Omental fat pad (tissue), 4 donors: Measurements from ENCODE around the gene PCNA. TPM values are rescaled to one million over a fixed set of nuclear protein-coding genes. Genes with fewer than 3 reads are reported as not detected.
"Not testable (repeated sequence)": the region's sequence is repeated elsewhere in the genome, so short reads cannot be mapped to it uniquely, and the experiment has no call there.

Experiments used
- ATAC-seq: fragments of 150-250 bp; one replicate; pipeline ENCODE4 v1.9.1; 2016; ENCODE audit warnings: mild to moderate bottlenecking, moderate library complexity; ENCODE audit not compliant: low FRiP score
- DNase-seq: peaks from one replicate; pipeline ENCODE4 v3.0.0-alpha.2; 2019; ENCODE audit warnings: low spot score
- CTCF ChIP-seq, 3 donors: fragments of 450-650 bp; IDR thresholded peaks; one replicate each; pipeline ENCODE4 v1.5.1; 2016 to 2017; ENCODE audit warnings: antibody characterized with exemption in 3 of 3, mild to moderate bottlenecking in 3 of 3, moderate library complexity in 2 of 3
- total RNA-seq, 4 donors: library from RNA; depleted of rRNA; stranded (reverse); fragments of >200 nt; gene quantifications; one replicate each; pipeline ENCODE4 v1.1.0, GENCODE V29; 2016

PCNA gene
- total RNA-seq, 4 donors from 2014 or later = 26.4 to 38.6 (median 30.9) TPM

DNA sequence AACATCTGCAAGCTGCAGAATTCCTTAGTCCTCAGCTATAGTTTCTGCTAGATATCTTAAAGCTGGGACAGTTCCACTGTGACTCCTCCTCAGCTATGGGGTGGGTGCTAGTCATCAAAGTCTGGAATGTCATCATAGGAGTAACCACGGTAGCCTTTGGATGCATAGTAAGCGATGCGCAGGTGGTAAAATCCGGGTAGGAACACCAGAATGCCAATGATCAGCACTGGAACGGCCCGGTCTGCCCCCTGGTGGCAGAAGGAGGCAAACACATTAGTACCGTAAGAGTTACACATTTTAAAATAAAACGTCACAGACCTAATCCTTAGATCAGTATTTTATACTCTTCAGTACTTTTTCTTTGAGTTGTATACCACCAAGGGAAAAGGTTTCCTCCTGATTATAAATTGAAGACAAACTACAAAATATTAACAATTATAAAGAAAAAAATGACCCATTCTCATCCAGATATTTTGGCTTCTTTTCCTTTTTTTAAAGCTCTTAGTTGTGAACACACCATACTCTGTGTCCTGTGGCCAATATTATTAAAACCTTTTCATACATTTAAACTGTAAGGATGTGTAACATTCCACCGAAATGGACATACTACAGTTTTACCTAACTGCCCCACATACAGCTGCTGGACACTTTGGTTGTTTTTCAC is 18.9 kb downstream of the PCNA start:
- peak in 2 of 3 donors; percentile 12 to 73 for TF ChIP-seq CTCF (IDR thresholded peaks at IDR 0.05)
- ATAC-seq (peak; percentile 89), DNase-seq (peak; percentile 88)

DNA sequence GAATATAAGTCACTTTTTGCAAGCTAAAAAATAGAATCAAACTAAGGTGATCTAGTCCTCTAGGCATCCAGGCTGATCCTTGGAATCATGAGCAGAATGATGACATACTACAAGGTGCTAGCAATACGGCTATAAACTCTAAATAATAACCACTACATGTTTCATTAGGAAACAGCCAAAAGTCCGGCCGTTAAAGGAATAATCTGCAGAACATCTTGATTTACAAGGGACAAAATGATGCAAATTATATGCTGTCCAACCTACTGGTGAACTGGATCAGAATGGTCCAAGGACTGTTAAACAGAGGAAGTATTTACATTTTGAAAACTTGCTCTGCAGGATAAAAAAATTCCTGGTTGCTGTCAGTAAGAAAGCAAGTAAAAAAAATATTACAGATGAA is 19.8 kb downstream of the PCNA start:
- DNase-seq, ATAC-seq: not testable (repeated sequence)

DNA sequence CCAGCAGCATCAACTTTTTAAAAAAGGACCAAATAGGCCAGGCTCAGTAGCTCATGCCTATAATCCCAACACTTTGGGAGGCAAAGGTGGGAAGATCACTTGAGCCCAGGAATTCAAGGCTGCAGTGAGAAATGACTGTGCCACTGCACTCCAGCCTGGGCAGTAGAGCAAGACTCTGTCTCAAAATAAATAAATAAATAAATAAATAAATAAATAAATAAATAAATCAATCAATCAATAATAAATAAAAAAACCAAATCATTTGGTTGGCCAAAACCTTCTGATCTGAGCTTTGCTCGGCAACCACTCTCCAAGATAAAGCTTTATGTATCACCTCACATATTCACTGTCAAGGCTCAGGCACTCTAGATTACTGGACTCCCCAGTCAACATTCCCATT is 20.7 kb downstream of the PCNA start:
- not testable (repeated sequence) for ATAC-seq, DNase-seq

DNA sequence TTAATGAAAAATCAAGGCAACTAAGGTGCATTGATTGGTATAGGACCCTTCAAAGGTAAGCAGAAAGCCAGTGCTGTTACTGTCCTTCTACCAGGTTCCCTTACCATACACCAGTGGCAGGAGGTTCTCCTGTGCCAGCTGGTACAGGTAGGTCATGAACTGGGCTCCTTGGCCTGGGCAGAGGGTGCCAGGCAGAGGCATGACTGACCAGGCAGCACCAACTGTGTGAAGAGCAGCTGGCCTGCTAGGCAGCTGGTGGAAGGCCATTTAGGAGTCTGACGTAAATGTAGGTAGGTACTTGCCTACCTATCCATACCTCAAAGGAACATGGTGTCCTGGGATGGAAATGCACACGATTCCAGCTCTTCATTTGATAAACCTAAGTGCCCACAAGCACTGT is 23.3 kb downstream of the PCNA start:
- TF ChIP-seq CTCF (IDR thresholded peaks at IDR 0.05) = no peak
- no peak for DNase-seq
- ATAC-seq = no peak

DNA sequence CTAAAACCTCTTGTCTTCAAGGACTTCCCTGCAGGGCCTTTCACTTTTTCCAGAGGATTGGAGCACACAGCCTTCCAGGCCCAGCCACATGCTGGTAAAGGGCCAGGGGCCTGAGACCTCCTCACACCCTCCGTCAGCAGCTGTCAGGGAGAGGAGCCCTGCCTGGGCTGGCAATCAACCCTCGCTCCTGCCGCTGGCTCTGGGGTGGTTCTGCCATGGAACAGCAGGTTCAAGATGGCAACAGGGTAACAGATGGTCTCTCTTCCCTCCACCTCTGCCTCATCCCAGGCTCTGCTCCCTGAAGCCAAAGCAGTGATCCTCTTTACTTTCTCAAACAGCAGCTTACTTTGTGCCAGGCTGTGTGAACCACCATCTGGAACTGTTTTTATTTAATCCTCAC is 23.8 kb downstream of the PCNA start:
- TF ChIP-seq CTCF (IDR thresholded peaks at IDR 0.05) = no peak
- DNase-seq = no peak
- ATAC-seq = no peak

GRCh38 chr20:5095454-5095853 is 24.3 kb downstream of the PCNA start:
- ATAC-seq = no peak
- no peak for DNase-seq
- TF ChIP-seq CTCF (IDR thresholded peaks at IDR 0.05) = no peak

DNA sequence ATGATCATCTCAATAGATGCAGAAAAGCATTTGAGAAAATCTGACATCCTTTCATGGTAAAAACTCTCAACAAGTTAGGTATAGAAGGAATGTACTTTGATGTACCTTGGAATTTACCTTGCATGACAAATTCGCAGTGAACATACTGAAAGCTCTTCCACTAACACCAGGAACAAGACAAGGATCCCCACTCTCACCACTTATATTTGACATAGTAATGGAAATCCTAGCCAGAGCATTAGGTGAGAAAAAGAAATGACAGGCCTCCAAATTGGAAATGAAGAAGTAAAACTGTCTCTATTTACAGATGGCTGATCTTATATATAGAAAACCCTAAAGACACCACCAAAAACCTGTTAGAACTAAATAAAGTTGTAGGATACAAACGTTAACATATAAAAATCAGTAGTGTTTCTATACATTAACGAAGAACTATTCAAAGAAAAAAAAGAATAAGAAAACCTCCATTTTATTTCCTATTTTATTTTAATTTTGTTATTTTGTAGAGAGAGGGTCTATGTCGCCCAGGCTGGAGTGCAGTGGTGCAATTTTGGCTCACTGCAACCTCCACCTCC is 26.9 kb downstream of the PCNA start:
- DNase-seq (no peak), ATAC-seq (no peak)
- TF ChIP-seq CTCF (IDR thresholded peaks at IDR 0.05) = no peak

GRCh38 chr20:5091902-5092301 is 27.9 kb downstream of the PCNA start:
- DNase-seq = no peak
- no peak for TF ChIP-seq CTCF (IDR thresholded peaks at IDR 0.05)
- no peak for ATAC-seq
